HEK293 (cell line): ENCODE results near the gene C6orf136.

ENCODE experiments used
- BCL11B ChIP-seq: fragments of 450-650 bp; formaldehyde crosslinking; IDR thresholded peaks from 2 replicates; pipeline ENCODE4 v1.5.1; 2016; ENCODE audit warnings: low read depth, missing biosample characterization, missing genetic modification characterization
- GFI1B ChIP-seq: fragments of 450-650 bp; formaldehyde crosslinking; IDR thresholded peaks from 2 replicates; pipeline ENCODE4 v1.5.1; 2016; ENCODE audit warnings: missing biosample characterization, missing genetic modification characterization
- OVOL3 ChIP-seq: fragments of 450-650 bp; formaldehyde crosslinking; IDR thresholded peaks from 2 replicates; pipeline ENCODE4 v1.5.1; 2016; ENCODE audit warnings: missing biosample characterization, missing genetic modification characterization
- SP2 ChIP-seq: fragments of 450-650 bp; formaldehyde crosslinking; IDR thresholded peaks from 2 replicates; pipeline ENCODE4 v1.5.1; 2016; ENCODE audit warnings: missing biosample characterization, missing genetic modification characterization
- TRIM28 ChIP-seq: IDR thresholded peaks from 2 replicates; pipeline ENCODE4 v1.6.1; 2011; ENCODE audit warnings: low read length, control low read depth, borderline replicate concordance
- ZNF155 ChIP-seq: fragments of 450-650 bp; formaldehyde crosslinking; IDR thresholded peaks from 2 replicates; pipeline ENCODE4 v1.5.1; 2016; ENCODE audit warnings: missing biosample characterization, missing genetic modification characterization
- ZNF174 ChIP-seq: fragments of 450-650 bp; formaldehyde crosslinking; IDR thresholded peaks from 2 replicates; pipeline ENCODE4 v1.5.0; 2017; ENCODE audit warnings: missing biosample characterization, mild to moderate bottlenecking, missing genetic modification characterization
- ZNF341 ChIP-seq: fragments of 450-650 bp; formaldehyde crosslinking; IDR thresholded peaks from 2 replicates; pipeline ENCODE4; 2016; ENCODE audit warnings: low read depth, missing biosample characterization, missing genetic modification characterization
- ZNF37A ChIP-seq: fragments of 450-650 bp; IDR thresholded peaks from 2 replicates; pipeline ENCODE4 v1.5.1; 2018; ENCODE audit warnings: missing biosample characterization, missing genetic modification characterization
- ZNF624 ChIP-seq: fragments of 450-650 bp; formaldehyde crosslinking; IDR thresholded peaks from 2 replicates; pipeline ENCODE4 v1.5.1; 2017; ENCODE audit warnings: missing biosample characterization, missing genetic modification characterization
- ZNF658 ChIP-seq: fragments of 450-650 bp; formaldehyde crosslinking; IDR thresholded peaks from 2 replicates; pipeline ENCODE4; 2016; ENCODE audit warnings: missing biosample characterization, missing genetic modification characterization
- ZXDB ChIP-seq: fragments of 450-650 bp; formaldehyde crosslinking; IDR thresholded peaks from 2 replicates; pipeline ENCODE4 v1.5.1; 2016; ENCODE audit warnings: missing biosample characterization, missing genetic modification characterization
- TF ChIP-seq, protein P1 (sequence below): fragments of 450-650 bp; formaldehyde crosslinking; IDR thresholded peaks from 2 replicates; pipeline ENCODE4 v1.5.1; 2016; ENCODE audit warnings: missing biosample characterization, missing genetic modification characterization
- TF ChIP-seq, protein P2 (sequence below): fragments of 450-650 bp; formaldehyde crosslinking; IDR thresholded peaks from 2 replicates; pipeline ENCODE4 v1.5.1; 2017; ENCODE audit warnings: missing biosample characterization, missing genetic modification characterization
- TF ChIP-seq, protein P3 (sequence below): fragments of 450-650 bp; formaldehyde crosslinking; IDR thresholded peaks from 2 replicates; pipeline ENCODE4 v1.5.1; 2016; ENCODE audit warnings: missing biosample characterization, missing genetic modification characterization
- TF ChIP-seq, protein P4 (sequence below): fragments of 450-650 bp; formaldehyde crosslinking; IDR thresholded peaks from 2 replicates; pipeline ENCODE4 v1.5.1; 2016; ENCODE audit warnings: missing biosample characterization, missing genetic modification characterization
- TF ChIP-seq, protein P5 (sequence below): fragments of 450-650 bp; formaldehyde crosslinking; IDR thresholded peaks from 2 replicates; pipeline ENCODE4 v1.5.1; 2016; ENCODE audit warnings: missing biosample characterization, missing genetic modification characterization
- TF ChIP-seq, protein P6 (sequence below): fragments of 450-650 bp; IDR thresholded peaks from 2 replicates; pipeline ENCODE4 v1.5.1; 2018; ENCODE audit warnings: missing biosample characterization, mild to moderate bottlenecking, missing genetic modification characterization
- TF ChIP-seq, protein P7 (sequence below): fragments of 450-650 bp; formaldehyde crosslinking; IDR thresholded peaks from 2 replicates; pipeline ENCODE4 v1.5.1; 2017; ENCODE audit warnings: missing biosample characterization, missing genetic modification characterization
- TF ChIP-seq, protein P8 (sequence below): fragments of 450-650 bp; formaldehyde crosslinking; IDR thresholded peaks from 2 replicates; pipeline ENCODE4 v1.5.1; 2017; ENCODE audit warnings: missing biosample characterization, mild to moderate bottlenecking, missing genetic modification characterization, moderate library complexity

C6orf136 gene

DNA sequence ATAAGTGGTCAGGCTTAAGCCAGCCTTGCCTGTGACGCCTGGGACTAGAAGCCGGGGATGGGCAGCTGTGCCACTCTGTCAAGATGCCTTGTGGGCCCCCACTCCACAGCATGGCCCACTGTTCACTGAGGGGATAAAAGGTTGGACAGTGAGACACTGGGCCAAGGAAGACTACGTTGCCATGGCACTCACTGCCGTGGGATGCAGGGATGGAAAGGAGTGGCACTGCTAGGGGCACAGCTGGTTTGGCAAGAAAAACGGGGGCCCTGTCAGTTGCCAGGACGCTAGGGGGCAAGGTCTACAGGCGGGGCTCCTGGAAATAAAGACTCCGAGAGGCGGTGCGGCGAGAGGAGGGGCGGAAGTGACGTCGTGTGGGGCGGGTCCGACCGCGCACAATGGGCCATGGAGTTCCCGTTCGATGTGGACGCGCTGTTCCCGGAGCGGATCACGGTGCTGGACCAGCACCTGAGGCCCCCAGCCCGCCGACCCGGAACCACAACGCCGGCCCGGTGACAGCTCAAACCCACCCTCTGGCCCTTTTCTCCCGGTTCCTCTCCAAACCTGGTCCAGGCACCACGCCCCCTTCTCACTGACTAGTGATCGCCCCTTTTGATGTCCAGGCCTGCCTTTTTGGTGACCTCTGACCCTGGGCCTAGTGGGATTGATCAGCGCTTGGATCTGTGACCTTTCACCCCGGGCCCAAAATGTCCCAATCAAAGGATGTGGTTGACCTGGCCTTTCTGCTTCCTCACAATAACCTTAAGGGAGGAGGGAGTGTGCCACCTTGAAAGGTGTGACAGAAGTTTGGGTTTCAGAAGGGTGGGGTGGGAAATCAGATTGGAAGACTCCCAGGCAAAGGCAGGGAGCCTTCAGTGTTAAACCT lies 20.2 kb upstream of the C6orf136 start, which contains the start of gene ATAT1 (continued):
- TF ChIP-seq BCL11B (tag by site-specific recombination) (peak; percentile 90), SP2 (peak; percentile 88), OVOL3 (tag by site-specific recombination) (no peak), ZNF174 (tag by site-specific recombination) (no peak), ZNF658 (tag by site-specific recombination) (no peak), GFI1B (no peak), ZXDB (tag by site-specific recombination) (peak; percentile 90), ZNF155 (tag by site-specific recombination) (no peak), TRIM28 (no peak; the same call in 1 of the 2 replicates), ZNF624 (tag by site-specific recombination) (no peak), ZNF341 (tag by site-specific recombination) (peak; percentile 90), ZNF37A (no peak)
- TF ChIP-seq, protein P1, sequence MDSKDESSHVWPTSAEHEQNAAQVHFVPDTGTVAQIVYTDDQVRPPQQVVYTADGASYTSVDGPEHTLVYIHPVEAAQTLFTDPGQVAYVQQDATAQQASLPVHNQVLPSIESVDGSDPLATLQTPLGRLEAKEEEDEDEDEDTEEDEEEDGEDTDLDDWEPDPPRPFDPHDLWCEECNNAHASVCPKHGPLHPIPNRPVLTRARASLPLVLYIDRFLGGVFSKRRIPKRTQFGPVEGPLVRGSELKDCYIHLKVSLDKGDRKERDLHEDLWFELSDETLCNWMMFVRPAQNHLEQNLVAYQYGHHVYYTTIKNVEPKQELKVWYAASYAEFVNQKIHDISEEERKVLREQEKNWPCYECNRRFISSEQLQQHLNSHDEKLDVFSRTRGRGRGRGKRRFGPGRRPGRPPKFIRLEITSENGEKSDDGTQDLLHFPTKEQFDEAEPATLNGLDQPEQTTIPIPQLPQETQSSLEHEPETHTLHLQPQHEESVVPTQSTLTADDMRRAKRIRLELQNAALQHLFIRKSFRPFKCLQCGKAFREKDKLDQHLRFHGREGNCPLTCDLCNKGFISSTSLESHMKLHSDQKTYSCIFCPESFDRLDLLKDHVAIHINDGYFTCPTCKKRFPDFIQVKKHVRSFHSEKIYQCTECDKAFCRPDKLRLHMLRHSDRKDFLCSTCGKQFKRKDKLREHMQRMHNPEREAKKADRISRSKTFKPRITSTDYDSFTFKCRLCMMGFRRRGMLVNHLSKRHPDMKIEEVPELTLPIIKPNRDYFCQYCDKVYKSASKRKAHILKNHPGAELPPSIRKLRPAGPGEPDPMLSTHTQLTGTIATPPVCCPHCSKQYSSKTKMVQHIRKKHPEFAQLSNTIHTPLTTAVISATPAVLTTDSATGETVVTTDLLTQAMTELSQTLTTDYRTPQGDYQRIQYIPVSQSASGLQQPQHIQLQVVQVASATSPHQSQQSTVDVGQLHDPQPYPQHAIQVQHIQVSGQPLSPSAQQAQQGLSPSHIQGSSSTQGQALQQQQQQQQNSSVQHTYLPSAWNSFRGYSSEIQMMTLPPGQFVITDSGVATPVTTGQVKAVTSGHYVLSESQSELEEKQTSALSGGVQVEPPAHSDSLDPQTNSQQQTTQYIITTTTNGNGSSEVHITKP (tag by site-specific recombination) = 0 out of 2 replicates have a peak, but pooled peaks have one; percentile 19
- TF ChIP-seq, protein P2, sequence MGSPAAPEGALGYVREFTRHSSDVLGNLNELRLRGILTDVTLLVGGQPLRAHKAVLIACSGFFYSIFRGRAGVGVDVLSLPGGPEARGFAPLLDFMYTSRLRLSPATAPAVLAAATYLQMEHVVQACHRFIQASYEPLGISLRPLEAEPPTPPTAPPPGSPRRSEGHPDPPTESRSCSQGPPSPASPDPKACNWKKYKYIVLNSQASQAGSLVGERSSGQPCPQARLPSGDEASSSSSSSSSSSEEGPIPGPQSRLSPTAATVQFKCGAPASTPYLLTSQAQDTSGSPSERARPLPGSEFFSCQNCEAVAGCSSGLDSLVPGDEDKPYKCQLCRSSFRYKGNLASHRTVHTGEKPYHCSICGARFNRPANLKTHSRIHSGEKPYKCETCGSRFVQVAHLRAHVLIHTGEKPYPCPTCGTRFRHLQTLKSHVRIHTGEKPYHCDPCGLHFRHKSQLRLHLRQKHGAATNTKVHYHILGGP (tag by site-specific recombination) = no peak
- TF ChIP-seq, protein P3, sequence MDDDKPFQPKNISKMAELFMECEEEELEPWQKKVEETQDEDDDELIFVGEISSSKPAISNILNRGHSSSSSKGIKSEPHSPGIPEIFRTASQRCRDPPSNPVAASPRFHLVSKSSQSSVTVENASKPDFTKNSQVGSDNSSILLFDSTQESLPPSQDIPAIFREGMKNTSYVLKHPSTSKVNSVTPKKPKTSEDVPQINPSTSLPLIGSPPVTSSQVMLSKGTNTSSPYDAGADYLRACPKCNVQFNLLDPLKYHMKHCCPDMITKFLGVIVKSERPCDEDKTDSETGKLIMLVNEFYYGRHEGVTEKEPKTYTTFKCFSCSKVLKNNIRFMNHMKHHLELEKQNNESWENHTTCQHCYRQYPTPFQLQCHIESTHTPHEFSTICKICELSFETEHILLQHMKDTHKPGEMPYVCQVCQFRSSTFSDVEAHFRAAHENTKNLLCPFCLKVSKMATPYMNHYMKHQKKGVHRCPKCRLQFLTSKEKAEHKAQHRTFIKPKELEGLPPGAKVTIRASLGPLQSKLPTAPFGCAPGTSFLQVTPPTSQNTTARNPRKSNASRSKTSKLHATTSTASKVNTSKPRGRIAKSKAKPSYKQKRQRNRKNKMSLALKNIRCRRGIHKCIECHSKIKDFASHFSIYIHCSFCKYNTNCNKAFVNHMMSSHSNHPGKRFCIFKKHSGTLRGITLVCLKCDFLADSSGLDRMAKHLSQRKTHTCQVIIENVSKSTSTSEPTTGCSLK = no peak
- TF ChIP-seq, protein P4, sequence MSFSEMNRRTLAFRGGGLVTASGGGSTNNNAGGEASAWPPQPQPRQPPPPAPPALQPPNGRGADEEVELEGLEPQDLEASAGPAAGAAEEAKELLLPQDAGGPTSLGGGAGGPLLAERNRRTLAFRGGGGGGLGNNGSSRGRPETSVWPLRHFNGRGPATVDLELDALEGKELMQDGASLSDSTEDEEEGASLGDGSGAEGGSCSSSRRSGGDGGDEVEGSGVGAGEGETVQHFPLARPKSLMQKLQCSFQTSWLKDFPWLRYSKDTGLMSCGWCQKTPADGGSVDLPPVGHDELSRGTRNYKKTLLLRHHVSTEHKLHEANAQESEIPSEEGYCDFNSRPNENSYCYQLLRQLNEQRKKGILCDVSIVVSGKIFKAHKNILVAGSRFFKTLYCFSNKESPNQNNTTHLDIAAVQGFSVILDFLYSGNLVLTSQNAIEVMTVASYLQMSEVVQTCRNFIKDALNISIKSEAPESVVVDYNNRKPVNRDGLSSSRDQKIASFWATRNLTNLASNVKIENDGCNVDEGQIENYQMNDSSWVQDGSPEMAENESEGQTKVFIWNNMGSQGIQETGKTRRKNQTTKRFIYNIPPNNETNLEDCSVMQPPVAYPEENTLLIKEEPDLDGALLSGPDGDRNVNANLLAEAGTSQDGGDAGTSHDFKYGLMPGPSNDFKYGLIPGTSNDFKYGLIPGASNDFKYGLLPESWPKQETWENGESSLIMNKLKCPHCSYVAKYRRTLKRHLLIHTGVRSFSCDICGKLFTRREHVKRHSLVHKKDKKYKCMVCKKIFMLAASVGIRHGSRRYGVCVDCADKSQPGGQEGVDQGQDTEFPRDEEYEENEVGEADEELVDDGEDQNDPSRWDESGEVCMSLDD (tag by site-specific recombination) = peak; percentile 55; the same call in 1 of the 2 replicates
- TF ChIP-seq, protein P5, sequence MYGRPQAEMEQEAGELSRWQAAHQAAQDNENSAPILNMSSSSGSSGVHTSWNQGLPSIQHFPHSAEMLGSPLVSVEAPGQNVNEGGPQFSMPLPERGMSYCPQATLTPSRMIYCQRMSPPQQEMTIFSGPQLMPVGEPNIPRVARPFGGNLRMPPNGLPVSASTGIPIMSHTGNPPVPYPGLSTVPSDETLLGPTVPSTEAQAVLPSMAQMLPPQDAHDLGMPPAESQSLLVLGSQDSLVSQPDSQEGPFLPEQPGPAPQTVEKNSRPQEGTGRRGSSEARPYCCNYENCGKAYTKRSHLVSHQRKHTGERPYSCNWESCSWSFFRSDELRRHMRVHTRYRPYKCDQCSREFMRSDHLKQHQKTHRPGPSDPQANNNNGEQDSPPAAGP (tag by site-specific recombination) = peak; percentile 87
- TF ChIP-seq, protein P6, sequence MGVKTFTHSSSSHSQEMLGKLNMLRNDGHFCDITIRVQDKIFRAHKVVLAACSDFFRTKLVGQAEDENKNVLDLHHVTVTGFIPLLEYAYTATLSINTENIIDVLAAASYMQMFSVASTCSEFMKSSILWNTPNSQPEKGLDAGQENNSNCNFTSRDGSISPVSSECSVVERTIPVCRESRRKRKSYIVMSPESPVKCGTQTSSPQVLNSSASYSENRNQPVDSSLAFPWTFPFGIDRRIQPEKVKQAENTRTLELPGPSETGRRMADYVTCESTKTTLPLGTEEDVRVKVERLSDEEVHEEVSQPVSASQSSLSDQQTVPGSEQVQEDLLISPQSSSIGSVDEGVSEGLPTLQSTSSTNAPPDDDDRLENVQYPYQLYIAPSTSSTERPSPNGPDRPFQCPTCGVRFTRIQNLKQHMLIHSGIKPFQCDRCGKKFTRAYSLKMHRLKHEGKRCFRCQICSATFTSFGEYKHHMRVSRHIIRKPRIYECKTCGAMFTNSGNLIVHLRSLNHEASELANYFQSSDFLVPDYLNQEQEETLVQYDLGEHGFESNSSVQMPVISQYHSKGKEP = no peak
- TF ChIP-seq, protein P7, sequence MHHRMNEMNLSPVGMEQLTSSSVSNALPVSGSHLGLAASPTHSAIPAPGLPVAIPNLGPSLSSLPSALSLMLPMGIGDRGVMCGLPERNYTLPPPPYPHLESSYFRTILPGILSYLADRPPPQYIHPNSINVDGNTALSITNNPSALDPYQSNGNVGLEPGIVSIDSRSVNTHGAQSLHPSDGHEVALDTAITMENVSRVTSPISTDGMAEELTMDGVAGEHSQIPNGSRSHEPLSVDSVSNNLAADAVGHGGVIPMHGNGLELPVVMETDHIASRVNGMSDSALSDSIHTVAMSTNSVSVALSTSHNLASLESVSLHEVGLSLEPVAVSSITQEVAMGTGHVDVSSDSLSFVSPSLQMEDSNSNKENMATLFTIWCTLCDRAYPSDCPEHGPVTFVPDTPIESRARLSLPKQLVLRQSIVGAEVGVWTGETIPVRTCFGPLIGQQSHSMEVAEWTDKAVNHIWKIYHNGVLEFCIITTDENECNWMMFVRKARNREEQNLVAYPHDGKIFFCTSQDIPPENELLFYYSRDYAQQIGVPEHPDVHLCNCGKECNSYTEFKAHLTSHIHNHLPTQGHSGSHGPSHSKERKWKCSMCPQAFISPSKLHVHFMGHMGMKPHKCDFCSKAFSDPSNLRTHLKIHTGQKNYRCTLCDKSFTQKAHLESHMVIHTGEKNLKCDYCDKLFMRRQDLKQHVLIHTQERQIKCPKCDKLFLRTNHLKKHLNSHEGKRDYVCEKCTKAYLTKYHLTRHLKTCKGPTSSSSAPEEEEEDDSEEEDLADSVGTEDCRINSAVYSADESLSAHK (tag by site-specific recombination) = no peak
- TF ChIP-seq, protein P8, sequence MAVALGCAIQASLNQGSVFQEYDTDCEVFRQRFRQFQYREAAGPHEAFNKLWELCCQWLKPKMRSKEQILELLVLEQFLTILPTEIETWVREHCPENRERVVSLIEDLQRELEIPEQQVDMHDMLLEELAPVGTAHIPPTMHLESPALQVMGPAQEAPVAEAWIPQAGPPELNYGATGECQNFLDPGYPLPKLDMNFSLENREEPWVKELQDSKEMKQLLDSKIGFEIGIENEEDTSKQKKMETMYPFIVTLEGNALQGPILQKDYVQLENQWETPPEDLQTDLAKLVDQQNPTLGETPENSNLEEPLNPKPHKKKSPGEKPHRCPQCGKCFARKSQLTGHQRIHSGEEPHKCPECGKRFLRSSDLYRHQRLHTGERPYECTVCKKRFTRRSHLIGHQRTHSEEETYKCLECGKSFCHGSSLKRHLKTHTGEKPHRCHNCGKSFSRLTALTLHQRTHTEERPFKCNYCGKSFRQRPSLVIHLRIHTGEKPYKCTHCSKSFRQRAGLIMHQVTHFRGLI = no peak
